ENCODE results near the gene TRIM69. TPM values are rescaled to one million over a fixed set of nuclear protein-coding genes. Genes with fewer than 3 reads are reported as not detected.
"Not testable (repeated sequence)": the region's sequence is repeated elsewhere in the genome, so short reads cannot be mapped to it uniquely, and the experiment has no call there.

Gene TRIM69
- total and polyA plus RNA-seq, 12 donors: 25.2 to 146 (median 69.0) TPM

GRCh38 chr15:44781128-44781810 is 44.9 kb downstream of the TRIM69 start:
- H3K4me1 ChIP-seq: peaks cover 0 to 10% (median 0%) of the 10 kb centered on the region in 9 donors
- 85% methylated on average over 7 of the region's 7 CpGs for WGBS, 2 donors

GRCh38 chr15:44782516-44782915 is 46.2 kb downstream of the TRIM69 start:
- H3K27me3 ChIP-seq: no peaks in the 10 kb centered on the region
- ATAC-seq: no peak
- no peaks in the 10 kb centered on the region for H3K36me3 ChIP-seq
- H3K27ac ChIP-seq: no peak overlapping the region
- no peaks in the 10 kb centered on the region for H3K9me3 ChIP-seq
- H3K4me3 ChIP-seq: no peak overlapping the region
- no peak for TF ChIP-seq CTCF (IDR thresholded peaks at IDR 0.05)
- WGBS, 2 donors: 88 to 91% methylated on average over 3 of the region's 3 CpGs
- DNase-seq: no peak
- peaks cover 0 to 10% (median 0%) of the 10 kb centered on the region in 9 donors for H3K4me1 ChIP-seq
- intact Hi-C loops (cut with DNase I): no loop called here

More at GRCh38 chr15:44781128-44781810, 44.9 kb downstream of the TRIM69 start:
- Histone ChIP-seq H3K4me3 (no peak overlapping the region), H3K9me3 (no peaks in the 10 kb centered on the region), H3K36me3 (no peaks in the 10 kb centered on the region), H3K27me3 (no peaks in the 10 kb centered on the region), H3K27ac (no peak overlapping the region)
- DNase-seq (no peak), ATAC-seq (no peak)
- intact Hi-C loops (cut with DNase I): no loop called here
- no peak for TF ChIP-seq CTCF (IDR thresholded peaks at IDR 0.05)

- H3K36me3 ChIP-seq, H3K9me3 ChIP-seq, H3K27me3 ChIP-seq, ATAC-seq, DNase-seq: not testable (repeated sequence)
- Histone ChIP-seq H3K4me1 (peaks cover 0 to 11% (median 0%) of the 10 kb centered on the region in 9 donors), H3K4me3 (peak overlapping the region in 9 of 10 donors; percentile 51 to 91 (median 78)), H3K27ac (peak overlapping the region in 9 of 10 donors; percentile 82 to 97 (median 92))
- TF ChIP-seq CTCF (IDR thresholded peaks at IDR 0.05): peak in 1 of 9 donors; percentile 7
- WGBS, 2 donors: 61 to 67% methylated on average over 5 of the region's 5 CpGs
- intact Hi-C loops (cut with DNase I): loop anchor here in 1 of 10 donors (5.0 kb wide), 1 partner anchor 193 kb away; no protein-coding TSS in a partner anchor
Measured at GRCh38 chr15:44784918-44785274, 48.6 kb downstream of the TRIM69 start.

GRCh38 chr15:44788748-44789147 is 52.4 kb downstream of the TRIM69 start:
- Histone ChIP-seq H3K4me1 (peaks cover 0 to 13% (median 0%) of the 10 kb centered on the region in 9 donors), H3K27ac (no peak overlapping the region), H3K9me3 (no peaks in the 10 kb centered on the region), H3K4me3 (no peak overlapping the region), H3K27me3 (peaks cover 0 to 3% (median 0%) of the 10 kb centered on the region in 7 donors), H3K36me3 (no peaks in the 10 kb centered on the region)
- no peak for TF ChIP-seq CTCF (IDR thresholded peaks at IDR 0.05)
- DNase-seq (no peak), ATAC-seq (no peak)
- 73 to 82% methylated on average over 8 of the region's 8 CpGs for WGBS, 2 donors
- intact Hi-C loops (cut with DNase I): loop anchor here in 1 of 10 donors (5.0 kb wide), 1 partner anchor 196 kb away; no protein-coding TSS in a partner anchor

Data from heart right ventricle (tissue), 16 donors.